Measurements from ENCODE around the gene PTPRM.

The PTPRM gene

GRCh38 chr18:7567474-7568425 lies 634 bp downstream of the PTPRM start:
- DNase-seq (ENCODE audit: low read depth in 2 of 2), result no peak

DNA sequence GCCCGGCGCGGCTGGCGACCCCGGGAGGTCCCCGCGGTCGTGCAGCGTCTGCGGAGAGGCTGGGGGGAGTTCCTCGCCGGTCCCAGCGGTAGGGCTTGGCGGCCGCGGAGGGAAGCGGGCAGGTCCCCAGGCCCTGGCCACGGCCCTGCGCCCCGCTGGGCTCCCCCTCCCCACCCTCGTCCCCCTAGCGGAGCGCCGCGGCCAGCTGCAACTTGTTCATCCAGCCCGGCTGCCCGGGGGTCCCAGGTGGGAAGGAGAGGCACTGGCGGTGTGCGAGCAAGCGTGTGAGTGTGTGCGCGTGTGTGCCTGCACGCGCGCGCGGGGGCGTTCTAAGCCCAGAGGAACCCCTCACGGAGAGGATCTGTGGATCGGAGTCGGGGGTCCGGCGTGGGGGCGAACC lies 1.3 kb downstream of the PTPRM start:
- no peak for DNase-seq (ENCODE audit: low read depth in 2 of 2)

- no peak for DNase-seq (ENCODE audit: low read depth in 2 of 2)
These were observed 4.5 kb downstream of the PTPRM start for GRCh38 chr18:7571626-7572025.

DNA sequence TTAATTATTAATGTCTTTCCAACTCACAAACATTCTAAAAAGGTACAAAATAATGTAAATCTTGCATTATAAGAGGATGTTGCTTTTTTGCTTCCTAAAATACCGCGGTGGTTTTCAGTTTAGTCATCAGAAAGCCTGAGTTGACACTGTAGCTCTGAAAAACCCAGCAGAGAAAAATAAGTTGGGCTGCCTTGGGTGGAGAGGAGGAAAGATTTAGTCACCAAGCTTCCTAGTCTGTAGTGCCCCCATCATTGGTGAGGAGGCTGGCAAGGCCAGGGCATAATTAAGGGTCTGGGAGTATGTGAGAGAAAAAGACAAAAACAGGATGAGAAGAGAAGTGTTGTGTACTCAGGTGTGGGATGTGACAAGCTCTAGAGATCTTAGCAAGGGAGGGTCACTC lies 5.7 kb downstream of the PTPRM start:
- DNase-seq (ENCODE audit: low read depth in 2 of 2), result no peak

DNA sequence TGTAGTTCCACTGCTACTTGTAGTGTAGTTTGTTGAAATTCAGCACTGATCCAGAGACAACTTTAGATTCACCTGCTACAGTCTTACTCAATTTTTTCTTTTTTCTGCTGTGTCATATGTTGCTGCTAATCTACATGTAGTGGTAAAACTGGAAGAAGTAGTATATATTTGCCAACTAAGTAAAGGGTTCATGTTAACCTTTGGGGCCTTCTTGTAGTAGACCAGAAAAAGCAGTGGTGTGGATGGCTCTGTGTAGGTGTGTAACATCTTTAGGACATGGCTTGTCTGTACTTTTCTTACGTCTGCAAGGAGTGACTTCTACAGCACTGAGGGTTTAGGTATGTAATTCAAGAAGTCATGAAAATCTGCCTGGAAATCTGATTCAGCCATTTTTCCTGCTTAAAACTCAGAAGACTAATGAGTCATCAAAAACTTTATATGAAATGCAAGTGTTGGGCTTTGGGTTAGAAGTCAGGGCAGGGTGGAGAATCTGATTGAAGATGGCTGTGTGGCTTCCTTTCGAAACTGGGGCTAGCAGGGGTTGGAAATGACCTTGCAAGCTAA lies 8.4 kb downstream of the PTPRM start:
- DNase-seq (ENCODE audit: low read depth in 2 of 2), result no peak

DNA sequence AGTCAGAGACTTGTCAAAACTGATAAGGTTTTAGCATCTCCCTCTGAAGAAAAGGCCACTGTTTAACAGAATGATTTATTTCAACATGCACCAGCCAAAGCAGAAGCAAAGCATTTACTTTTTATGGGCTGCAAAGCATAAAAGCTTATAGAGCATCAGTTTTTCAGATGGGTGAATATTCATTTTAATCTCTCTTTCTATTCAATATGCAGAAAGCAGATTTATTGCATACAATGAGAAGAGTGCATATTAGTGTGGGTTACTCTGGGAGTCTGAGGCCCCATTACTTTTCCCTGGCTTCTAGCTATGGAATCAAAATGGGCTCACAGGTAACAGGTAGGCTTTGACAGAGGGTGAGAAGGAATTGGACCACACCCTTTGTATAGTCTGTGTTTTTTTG lies 9.0 kb downstream of the PTPRM start:
- no peak for DNase-seq (ENCODE audit: low read depth in 2 of 2)

DNA sequence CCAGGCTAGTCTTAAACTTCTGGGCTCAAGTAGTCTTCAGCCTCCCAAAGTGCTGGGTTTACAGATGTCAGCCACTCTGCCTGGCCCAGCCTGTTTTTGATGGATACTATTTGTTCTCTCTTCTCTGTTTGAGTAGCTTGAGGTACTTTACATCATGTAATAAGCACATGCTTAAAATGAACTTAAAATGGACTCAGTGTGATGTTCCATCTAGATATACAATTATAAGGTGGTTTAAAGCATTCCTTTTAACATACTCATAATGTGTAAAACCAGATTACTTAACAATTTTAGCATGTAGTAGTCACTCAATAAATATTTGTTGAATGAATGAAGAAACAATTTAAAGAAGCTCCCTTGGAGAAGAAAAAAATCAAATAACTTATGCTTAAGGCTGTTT lies 9.6 kb downstream of the PTPRM start:
- no peak for DNase-seq (ENCODE audit: low read depth in 2 of 2)

- no peak for DNase-seq (ENCODE audit: low read depth in 2 of 2)
These were observed 10.6 kb downstream of the PTPRM start for GRCh38 chr18:7577706-7578105.

DNA sequence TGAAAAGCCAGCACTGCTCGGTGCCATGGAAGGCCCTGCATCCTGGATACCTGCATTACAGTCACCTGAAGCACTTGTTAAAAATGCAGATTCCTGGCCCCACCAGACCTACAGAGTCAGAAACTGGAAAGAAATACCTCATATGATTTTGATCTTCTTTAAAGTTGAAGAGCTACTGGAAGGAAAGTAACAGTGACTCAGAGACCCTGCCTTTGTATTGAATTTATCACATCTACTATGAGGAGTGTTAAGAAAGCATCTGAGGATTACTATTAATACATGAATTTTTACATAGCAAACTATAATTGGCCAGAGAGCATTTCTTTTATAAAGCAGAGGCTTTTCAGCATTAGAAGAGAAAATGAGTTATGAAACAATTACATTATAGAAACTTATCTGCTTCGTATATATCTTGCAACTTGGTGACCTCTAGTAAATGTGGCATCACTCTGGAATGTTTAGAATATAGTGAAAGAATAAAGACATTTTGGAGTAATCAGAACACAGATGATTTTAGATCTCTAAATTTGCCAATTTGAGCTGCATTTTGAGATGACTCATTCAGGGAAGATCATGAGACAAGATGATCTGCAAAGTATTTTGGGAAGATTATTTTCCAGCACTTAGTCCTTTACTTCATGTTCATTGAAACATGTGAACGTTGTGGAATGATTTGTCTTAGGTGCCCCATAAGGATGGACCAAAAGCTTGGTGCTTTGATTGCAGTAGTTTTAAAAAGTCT lies 12.2 kb downstream of the PTPRM start:
- no peak for DNase-seq (ENCODE audit: low read depth in 2 of 2)

DNA sequence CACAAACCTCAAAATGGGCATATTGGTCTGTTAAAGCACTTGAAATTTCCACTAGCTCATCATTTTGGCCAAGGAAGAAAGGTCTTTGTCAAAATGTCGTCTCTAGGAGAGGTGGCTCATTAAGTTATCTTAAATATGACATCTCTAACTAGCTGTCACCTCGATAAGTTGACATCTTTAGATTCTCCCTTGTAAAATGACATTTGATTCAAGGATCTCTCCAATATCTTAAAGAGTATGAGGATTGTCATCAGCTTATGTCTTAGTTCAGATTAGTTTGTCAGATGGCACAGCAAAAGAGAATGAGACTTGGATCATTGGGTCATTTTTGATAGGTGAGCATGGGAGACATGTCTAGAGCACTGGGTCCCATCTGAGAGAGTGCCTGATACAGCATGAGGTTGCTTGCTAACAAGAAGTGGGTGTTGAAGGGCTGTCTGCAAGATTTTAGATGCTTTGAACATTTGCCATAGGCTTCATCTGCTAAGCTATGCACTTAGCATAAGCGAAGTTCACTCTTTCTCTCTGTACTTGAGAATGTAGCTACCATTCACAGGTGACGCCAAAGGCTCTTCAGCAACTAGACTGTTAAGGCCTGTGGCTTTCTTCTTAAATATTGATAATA lies 12.9 kb downstream of the PTPRM start:
- no peak for DNase-seq (ENCODE audit: low read depth in 2 of 2)

DNA sequence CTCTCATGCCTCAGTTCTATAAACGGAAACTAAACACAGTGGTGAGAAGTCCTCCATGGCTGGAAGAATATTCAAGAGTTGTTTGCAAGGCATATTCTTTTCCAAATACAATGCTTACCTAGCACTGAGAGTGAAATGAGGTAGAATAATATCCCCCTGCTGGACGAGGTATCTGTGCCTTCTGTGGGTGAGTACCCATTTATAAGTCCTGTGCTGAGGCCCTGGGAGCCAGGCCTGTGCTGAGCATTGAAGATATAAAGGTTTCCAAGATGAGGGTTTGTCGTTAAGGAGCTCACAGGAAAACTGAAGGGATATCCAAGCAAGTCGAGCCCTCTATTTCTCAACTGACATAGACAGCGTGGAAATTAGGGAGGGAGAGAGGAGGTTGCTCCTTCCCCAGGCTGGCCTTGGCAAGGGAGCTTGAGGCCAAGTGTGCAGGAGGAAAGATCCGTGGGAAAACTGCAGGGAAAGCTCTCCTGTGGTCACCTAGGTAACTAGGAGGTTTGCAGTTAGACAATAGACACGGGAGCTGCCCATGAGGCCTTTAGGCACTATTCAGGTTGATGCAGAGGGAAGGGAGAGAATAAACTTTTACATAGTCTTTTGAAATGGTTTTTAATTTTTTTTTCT lies 17.6 kb downstream of the PTPRM start:
- no peak for DNase-seq (ENCODE audit: low read depth in 2 of 2)

GRCh38 chr18:7585276-7585670 lies 18.2 kb downstream of the PTPRM start:
- no peak for DNase-seq (ENCODE audit: low read depth in 2 of 2)

DNA sequence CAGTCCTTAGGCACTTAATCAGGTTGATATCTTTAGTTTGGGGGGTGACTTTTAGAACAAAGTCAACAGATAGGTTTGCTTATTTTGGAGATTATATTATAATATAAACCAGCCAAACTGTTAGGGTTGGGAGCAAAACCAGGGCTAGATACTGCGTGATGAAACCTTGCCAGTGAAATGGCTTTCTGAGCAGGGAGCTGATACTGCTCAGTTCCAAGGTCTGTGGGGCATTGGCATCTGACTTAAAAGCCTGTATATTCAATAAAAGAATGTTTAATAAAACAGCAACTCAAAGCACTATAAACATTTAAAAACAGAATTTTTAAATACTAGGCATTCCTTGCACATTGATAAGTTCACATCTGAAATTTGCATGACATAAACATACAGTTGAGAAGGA lies 19.3 kb downstream of the PTPRM start:
- DNase-seq (ENCODE audit: low read depth in 2 of 2), result no peak

GRCh38 chr18:7590826-7591560 lies 23.9 kb downstream of the PTPRM start:
- no peak for DNase-seq (ENCODE audit: low read depth in 2 of 2)

DNA sequence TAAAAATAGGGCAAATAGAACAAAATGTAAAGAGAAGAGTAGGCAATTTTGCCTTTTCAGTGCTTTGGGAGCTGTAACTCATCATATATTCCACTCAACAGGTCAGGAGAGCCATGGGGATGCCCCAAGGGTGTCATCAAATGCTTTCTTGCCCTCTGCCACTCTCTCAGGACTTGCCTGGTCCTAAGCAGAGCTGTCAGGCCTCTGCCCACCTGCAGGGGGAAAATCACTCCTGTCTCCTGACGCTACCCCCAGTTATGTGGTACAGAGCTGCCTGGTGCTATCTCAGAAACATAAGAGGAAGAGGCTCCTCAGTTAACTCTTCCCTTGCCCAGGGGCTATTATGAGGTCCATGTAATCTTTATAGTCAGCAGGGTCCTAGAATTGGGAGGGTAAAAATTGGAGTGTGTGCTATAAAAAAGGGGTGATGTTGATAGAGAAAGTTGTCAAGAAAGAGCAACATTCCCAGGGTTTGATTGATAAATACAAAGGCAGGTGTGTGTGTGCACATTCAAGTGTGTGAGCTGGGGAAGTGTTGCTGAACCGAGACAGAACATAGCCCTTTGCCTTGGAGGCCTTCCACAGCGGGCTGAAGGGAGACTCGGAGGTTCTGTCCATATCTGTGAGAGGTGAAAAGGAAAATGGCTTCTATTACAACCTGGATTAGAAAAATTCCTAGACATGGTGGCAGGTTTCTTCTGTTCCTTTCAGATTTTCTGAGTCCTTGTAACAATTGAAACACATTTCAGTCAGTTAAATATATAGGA lies 25.4 kb downstream of the PTPRM start:
- no peak for DNase-seq (ENCODE audit: low read depth in 2 of 2)

- no peak for DNase-seq (ENCODE audit: low read depth in 2 of 2)
These were observed 26.2 kb downstream of the PTPRM start for GRCh38 chr18:7593218-7593819.

- no peak for DNase-seq (ENCODE audit: low read depth in 2 of 2)
These were observed 29.0 kb downstream of the PTPRM start for GRCh38 chr18:7596147-7596546.

DNA sequence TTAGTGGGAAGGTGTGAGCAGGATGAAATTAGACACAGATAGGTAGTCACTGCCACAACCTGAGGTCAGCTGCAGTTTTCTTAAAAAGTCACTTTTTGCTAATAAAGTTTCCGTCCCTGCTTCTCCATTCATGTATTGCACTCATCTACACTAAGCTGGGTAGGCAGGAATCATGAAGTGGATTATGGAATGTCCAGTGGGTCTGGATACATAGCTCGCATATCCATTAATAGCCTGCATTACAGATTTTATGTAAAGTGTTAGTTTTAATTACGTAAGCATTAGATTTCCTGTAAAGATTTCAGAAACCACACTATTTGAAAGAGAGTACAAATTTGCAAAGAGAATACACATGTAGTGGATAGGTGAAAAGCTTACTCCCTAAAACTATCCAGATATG lies 30.4 kb downstream of the PTPRM start:
- no peak for DNase-seq (ENCODE audit: low read depth in 2 of 2)

DNA sequence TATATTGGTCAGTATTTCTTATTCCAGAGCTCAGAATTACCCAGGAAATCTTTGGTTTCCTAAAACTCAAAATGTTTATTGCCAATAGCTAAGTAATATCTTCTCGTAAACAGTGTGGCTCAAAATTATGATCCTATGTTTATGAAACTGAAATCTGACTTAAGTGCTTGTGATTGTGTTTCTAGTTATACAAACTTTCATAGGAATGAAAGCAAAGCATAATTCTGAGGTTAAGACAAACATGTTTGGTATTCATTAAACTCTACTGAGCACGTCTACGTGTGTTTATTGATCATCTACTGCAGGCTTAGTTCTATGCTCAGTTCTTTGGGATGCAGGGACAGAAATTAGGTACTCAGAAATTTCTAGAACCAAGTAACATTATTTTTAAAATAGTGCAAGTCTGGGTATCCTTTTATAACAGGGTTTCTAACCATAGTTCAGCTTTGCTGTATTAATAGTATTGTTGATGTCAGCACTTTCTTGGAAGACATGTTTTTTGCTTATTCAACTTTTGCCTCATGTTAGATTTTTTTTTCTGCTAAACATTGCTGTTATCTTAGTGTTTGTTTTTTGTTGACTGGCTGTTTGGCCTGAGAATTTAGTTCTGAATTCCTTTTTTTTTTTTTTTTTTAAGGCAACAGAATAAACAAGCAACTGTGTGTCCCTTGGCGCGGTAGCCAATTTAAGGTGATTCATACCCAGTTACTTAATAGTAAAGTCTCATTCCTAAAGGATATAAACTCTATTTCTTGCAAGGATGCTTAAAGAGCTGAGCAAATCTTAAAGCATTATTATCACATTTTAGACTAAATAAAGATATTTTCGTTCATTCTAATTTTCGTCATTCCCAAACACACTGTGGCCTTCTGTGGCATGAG lies 31.3 kb downstream of the PTPRM start:
- no peak for DNase-seq (ENCODE audit: low read depth in 2 of 2)
